Measurements from ENCODE around the gene NR2C2. TPM values are rescaled to one million over a fixed set of nuclear protein-coding genes. Genes with fewer than 3 reads are reported as not detected.

The NR2C2 gene
- total RNA-seq, 1 donor from 2014 or later = 55.0 TPM

GRCh38 chr3:14947886-14948608 lies 664 bp downstream of the NR2C2 start:
- Mint-ChIP-seq H3K36me3 (ENCODE audit: low read depth) (peaks cover 49% of the 10 kb centered on the region), H3K27ac (peak overlapping the region; percentile 100), H3K9me3 (no peaks in the 10 kb centered on the region), H3K27me3 (no peaks in the 10 kb centered on the region), H3K4me1 (peaks cover 55% of the 10 kb centered on the region), H3K4me3 (peak overlapping the region; percentile 99)
- DNase-seq (peak; percentile 96), ATAC-seq (ENCODE audit: low read depth) (peak; percentile 88)
- intact Hi-C loops (cut with micrococcal nuclease) = loop anchor here (1.0 to 10.0 kb wide), 16 partner anchors 11 to 1317 kb away; partner anchors contain the start of genes BTD, CAPN7, CCDC174 and CHCHD4
- TF ChIP-seq CTCF (IDR thresholded peaks at IDR 0.05) = no peak
- ChIA-PET POLR2A (interaction anchor here (0.6 to 1.9 kb wide), 19 partner anchors 9 to 1936 kb away, joined by 3 to 12 read pairs (median 4); partner anchors contain the start of genes CCDC174, LSM3, MRPS25 and RBSN), CTCF (interaction anchor here (1.0 kb wide), 1 partner anchor 103 kb away, joined by 3 read pairs; no protein-coding TSS in a partner anchor)

GRCh38 chr3:14948609-14949038 lies 1.2 kb downstream of the NR2C2 start:
- ATAC-seq (ENCODE audit: low read depth) (no peak), DNase-seq (no peak)
- intact Hi-C loops (cut with micrococcal nuclease) = loop anchor here (1.0 to 10.0 kb wide), 14 partner anchors 11 to 1316 kb away; partner anchors contain the start of genes BTD, CAPN7, CHCHD4 and DPH3
- ChIA-PET POLR2A (interaction anchor here (0.6 to 1.7 kb wide), 11 partner anchors 8 to 1936 kb away, joined by 3 to 9 read pairs (median 4); partner anchors contain the start of genes CCDC174, LSM3, MRPS25 and RBSN), CTCF (no interaction called here)
- peaks cover 43% of the 10 kb centered on the region for H3K36me3 Mint-ChIP-seq (ENCODE audit: low read depth)
- H3K27ac Mint-ChIP-seq = peak overlapping the region; percentile 100
- no peaks in the 10 kb centered on the region for H3K9me3 Mint-ChIP-seq
- no peaks in the 10 kb centered on the region for H3K27me3 Mint-ChIP-seq
- peak overlapping the region; percentile 99 for H3K4me3 Mint-ChIP-seq
- peaks cover 50% of the 10 kb centered on the region for H3K4me1 Mint-ChIP-seq
- TF ChIP-seq CTCF (IDR thresholded peaks at IDR 0.05) = no peak

GRCh38 chr3:14949126-14949525 lies 1.7 kb downstream of the NR2C2 start:
- DNase-seq (no peak), ATAC-seq (ENCODE audit: low read depth) (no peak)
- H3K36me3 Mint-ChIP-seq (ENCODE audit: low read depth) = peaks cover 38% of the 10 kb centered on the region
- H3K9me3 Mint-ChIP-seq = no peaks in the 10 kb centered on the region
- peak overlapping the region; percentile 100 for H3K27ac Mint-ChIP-seq
- ChIA-PET CTCF (no interaction called here), POLR2A (interaction anchor here (1.5 to 1.7 kb wide), 4 partner anchors 10 to 150 kb away, joined by 4 to 9 read pairs (median 6); partner anchors contain the start of genes MRPS25 and RBSN)
- intact Hi-C loops (cut with micrococcal nuclease) = loop anchor here (2.0 to 10.0 kb wide), 4 partner anchors 478 to 1316 kb away; partner anchors contain the start of genes DPH3, EAF1, METTL6 and OXNAD1
- TF ChIP-seq CTCF (IDR thresholded peaks at IDR 0.05) = no peak
- H3K4me1 Mint-ChIP-seq = peaks cover 46% of the 10 kb centered on the region
- H3K27me3 Mint-ChIP-seq = no peaks in the 10 kb centered on the region
- peak overlapping the region; percentile 99 for H3K4me3 Mint-ChIP-seq

DNA sequence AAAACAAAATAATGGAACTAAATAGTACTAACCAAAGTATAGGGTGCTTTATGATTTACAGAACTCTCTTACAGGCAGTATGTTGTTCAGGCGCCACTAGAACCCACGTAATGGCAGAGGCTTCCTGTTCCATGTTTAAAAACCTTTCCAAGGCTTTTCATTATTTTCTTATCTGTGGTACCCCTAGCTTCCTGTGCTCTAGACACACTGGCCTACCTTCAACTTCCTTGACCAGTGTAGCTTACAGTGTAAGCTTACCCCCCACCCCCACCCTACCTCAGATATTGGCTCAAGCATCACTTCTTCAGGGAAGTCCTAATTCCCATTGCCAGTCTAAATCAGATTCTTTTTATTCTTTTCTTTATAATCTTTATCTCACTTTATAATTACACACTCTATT lies 2.9 kb downstream of the NR2C2 start:
- intact Hi-C loops (cut with micrococcal nuclease) = no loop called here
- ChIA-PET POLR2A (no interaction called here), CTCF (no interaction called here)
- ATAC-seq (ENCODE audit: low read depth) (no peak), DNase-seq (no peak)
- no peaks in the 10 kb centered on the region for H3K27me3 Mint-ChIP-seq
- H3K27ac Mint-ChIP-seq = no peak overlapping the region
- TF ChIP-seq CTCF (IDR thresholded peaks at IDR 0.05) = no peak
- peaks cover 31% of the 10 kb centered on the region for H3K36me3 Mint-ChIP-seq (ENCODE audit: low read depth)
- no peaks in the 10 kb centered on the region for H3K9me3 Mint-ChIP-seq
- H3K4me3 Mint-ChIP-seq = no peak overlapping the region
- peaks cover 47% of the 10 kb centered on the region for H3K4me1 Mint-ChIP-seq

- DNase-seq = no peak
- POLR2A ChIA-PET = interaction anchor here (0.6 to 1.3 kb wide), 2 partner anchors 9 to 108 kb away, joined by 3 to 7 read pairs; partner anchors contain the start of gene MRPS25
Measured at GRCh38 chr3:14957153-14957552, 9.8 kb downstream of the NR2C2 start.

More at GRCh38 chr3:14957153-14957552, 9.8 kb downstream of the NR2C2 start:
- no peaks in the 10 kb centered on the region for H3K27me3 Mint-ChIP-seq
- no peak overlapping the region for H3K4me3 Mint-ChIP-seq
- H3K36me3 Mint-ChIP-seq (ENCODE audit: low read depth) = peaks cover 23% of the 10 kb centered on the region
- ATAC-seq (ENCODE audit: low read depth) = no peak
- H3K27ac Mint-ChIP-seq = peak overlapping the region; percentile 56
- H3K4me1 Mint-ChIP-seq = peaks cover 50% of the 10 kb centered on the region
- TF ChIP-seq CTCF (IDR thresholded peaks at IDR 0.05) = no peak
- H3K9me3 Mint-ChIP-seq = no peaks in the 10 kb centered on the region
- CTCF ChIA-PET = no interaction called here
- intact Hi-C loops (cut with micrococcal nuclease) = no loop called here

All from activated B cell treated with CpG ODN at 0.5 μM for 24 hours (primary cell).